ENCODE data around the gene ZBTB46.

Gene ZBTB46

GRCh38 chr20:63772781-63773518, 58.1 kb downstream of the ZBTB46 start:
- TF ChIP-seq, protein P1, sequence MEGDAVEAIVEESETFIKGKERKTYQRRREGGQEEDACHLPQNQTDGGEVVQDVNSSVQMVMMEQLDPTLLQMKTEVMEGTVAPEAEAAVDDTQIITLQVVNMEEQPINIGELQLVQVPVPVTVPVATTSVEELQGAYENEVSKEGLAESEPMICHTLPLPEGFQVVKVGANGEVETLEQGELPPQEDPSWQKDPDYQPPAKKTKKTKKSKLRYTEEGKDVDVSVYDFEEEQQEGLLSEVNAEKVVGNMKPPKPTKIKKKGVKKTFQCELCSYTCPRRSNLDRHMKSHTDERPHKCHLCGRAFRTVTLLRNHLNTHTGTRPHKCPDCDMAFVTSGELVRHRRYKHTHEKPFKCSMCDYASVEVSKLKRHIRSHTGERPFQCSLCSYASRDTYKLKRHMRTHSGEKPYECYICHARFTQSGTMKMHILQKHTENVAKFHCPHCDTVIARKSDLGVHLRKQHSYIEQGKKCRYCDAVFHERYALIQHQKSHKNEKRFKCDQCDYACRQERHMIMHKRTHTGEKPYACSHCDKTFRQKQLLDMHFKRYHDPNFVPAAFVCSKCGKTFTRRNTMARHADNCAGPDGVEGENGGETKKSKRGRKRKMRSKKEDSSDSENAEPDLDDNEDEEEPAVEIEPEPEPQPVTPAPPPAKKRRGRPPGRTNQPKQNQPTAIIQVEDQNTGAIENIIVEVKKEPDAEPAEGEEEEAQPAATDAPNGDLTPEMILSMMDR (IDR thresholded peaks at IDR 0.05; ENCODE audit: low read depth, low read length, missing control alignments): no peak
- no peak overlapping the region for H3K4me3 ChIP-seq (replicated peaks; ENCODE audit: low read depth, low read length)
- no peak for DNase-seq (ENCODE audit: extremely low read depth, low read depth)

DNA sequence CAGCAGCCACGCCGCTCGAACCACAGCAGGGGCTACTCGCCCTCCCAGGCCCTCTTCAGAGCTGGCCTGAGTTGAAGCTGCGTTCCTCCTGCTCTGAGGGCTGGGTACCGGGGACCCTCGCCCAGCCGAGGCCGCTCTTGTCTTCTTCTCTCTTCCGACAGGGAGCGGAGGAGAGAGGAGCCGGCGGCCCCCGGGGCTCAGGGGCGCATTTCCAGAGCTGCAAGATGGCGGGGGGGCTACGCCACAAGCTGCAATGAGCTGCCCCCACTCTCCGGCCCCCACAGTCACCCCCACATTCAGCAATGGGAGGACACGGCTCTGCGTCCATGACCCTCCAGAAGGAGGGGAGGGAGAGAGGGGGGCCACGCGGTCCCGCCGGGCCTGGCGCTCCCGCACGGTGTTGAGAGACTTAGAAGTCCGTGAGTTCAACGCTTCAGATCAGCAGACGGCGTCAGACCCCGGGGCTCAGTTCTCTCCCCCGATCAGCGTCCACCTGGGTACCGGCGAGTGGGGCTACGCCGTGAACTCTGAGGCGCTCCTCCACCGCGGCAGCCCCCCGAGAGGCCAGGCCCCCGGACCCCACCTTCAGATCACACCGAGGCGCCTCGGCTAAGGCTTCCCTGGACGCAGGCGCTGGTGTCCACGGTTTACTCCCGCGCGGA, 59.9 kb downstream of the ZBTB46 start:
- DNase-seq (ENCODE audit: extremely low read depth, low read depth): no peak
- no peak overlapping the region for H3K4me3 ChIP-seq (replicated peaks; ENCODE audit: low read depth, low read length)
- TF ChIP-seq, protein P1 (IDR thresholded peaks at IDR 0.05; ENCODE audit: low read depth, low read length, missing control alignments): no peak

GRCh38 chr20:63769891-63770474, 61.1 kb downstream of the ZBTB46 start:
- TF ChIP-seq, protein P1 (IDR thresholded peaks at IDR 0.05; ENCODE audit: low read depth, low read length, missing control alignments): no peak
- DNase-seq (ENCODE audit: extremely low read depth, low read depth): no peak
- H3K4me3 ChIP-seq (replicated peaks; ENCODE audit: low read depth, low read length): no peak overlapping the region

GRCh38 chr20:63768591-63769515, 62.2 kb downstream of the ZBTB46 start:
- DNase-seq (ENCODE audit: extremely low read depth, low read depth): no peak
- TF ChIP-seq, protein P1 (IDR thresholded peaks at IDR 0.05; ENCODE audit: low read depth, low read length, missing control alignments): no peak
- H3K4me3 ChIP-seq (replicated peaks; ENCODE audit: low read depth, low read length): no peak overlapping the region

DNA sequence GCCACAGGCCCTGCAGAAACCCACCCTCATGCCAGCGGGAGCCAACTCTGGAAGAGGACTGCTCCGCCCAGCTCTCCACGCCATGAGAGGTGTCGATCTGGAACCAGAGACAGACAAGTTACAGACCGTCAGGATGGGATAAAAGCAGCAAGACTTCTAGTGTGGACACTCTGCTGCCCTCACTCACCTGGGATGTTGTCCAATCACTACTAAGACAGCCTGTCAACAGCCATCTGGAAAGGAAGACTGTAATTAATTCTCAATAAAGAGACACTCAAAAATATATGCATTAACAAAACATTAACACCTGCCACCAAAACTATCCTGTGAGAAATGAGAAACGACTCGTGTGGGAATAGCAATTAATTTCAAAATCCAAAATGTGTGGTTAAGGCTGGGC, 63.2 kb downstream of the ZBTB46 start:
- no peak for DNase-seq (ENCODE audit: extremely low read depth, low read depth)
- TF ChIP-seq, protein P1 (IDR thresholded peaks at IDR 0.05; ENCODE audit: low read depth, low read length, missing control alignments): no peak

DNA sequence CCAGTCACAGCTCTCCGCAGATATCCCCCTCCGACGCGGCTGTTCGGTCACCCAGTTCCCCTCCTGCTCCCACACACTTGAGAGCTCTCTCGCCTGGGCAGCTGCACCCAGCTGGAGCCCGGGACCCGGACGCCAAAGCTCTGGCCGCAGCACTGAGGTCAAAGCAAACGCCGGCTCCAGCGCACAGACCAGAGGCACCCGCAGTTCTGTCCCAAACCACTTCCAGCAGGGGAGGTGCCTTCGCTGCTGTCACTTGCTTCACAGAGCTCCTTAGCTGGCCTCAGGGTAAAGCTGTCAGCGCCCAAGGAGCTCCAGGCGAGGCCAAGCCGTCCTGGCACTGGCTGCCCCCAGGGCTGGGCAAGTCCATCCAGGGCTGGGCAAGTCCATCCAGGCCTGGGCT, 63.6 kb downstream of the ZBTB46 start:
- TF ChIP-seq, protein P1 (IDR thresholded peaks at IDR 0.05; ENCODE audit: low read depth, low read length, missing control alignments): no peak
- H3K4me3 ChIP-seq (replicated peaks; ENCODE audit: low read depth, low read length): no peak overlapping the region
- no peak for DNase-seq (ENCODE audit: extremely low read depth, low read depth)

More for the DNA sequence above, 63.2 kb downstream of the ZBTB46 start:
- H3K4me3 ChIP-seq (replicated peaks; ENCODE audit: low read depth, low read length): no peak overlapping the region

All from HFF-Myc (cell line).